ENCODE results near the gene SLC8A3.

The SLC8A3 gene

DNA sequence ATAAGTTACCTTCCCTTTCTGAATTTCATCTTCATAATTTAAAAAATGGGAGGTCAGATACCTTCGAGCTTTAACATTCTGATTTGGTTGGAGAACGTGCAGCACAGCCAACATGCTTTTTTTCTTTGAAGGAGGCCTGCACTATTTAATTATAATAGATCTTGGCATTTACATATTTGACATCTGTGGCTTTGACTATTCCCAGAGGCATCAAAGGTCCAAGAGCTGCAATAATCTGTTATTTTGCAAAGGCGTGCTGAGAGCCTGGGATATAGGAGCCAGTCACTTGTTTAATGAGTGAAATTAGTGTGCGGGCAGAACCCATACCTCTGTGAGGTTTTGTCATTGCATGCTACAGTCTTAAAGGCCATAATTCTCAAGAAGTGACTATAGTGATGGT lies 26.4 kb downstream of the SLC8A3 start:
- H3K4me3 ChIP-seq (ENCODE audit: control insufficient read depth, low read depth, low read length): no peak overlapping the region

DNA sequence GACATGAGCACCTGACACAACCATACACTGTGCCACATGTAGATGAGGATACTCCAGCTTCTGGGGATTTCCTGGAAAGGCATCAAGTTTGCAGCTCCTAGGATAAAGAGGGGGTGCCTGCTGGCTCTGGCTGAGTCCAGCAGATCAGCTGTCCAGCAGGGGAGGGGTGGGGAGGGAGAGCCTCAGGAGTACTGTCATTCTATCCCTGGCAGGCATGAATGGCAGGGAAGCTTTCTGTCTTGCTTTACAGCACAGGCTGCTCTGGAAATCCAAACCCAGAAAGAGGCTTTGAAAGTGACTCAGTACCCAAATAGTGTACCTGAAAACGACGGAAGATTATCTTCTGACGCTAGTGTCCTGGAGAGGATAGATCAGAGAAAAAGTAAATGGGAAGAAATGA lies 32.2 kb downstream of the SLC8A3 start:
- TF ChIP-seq, protein P1, sequence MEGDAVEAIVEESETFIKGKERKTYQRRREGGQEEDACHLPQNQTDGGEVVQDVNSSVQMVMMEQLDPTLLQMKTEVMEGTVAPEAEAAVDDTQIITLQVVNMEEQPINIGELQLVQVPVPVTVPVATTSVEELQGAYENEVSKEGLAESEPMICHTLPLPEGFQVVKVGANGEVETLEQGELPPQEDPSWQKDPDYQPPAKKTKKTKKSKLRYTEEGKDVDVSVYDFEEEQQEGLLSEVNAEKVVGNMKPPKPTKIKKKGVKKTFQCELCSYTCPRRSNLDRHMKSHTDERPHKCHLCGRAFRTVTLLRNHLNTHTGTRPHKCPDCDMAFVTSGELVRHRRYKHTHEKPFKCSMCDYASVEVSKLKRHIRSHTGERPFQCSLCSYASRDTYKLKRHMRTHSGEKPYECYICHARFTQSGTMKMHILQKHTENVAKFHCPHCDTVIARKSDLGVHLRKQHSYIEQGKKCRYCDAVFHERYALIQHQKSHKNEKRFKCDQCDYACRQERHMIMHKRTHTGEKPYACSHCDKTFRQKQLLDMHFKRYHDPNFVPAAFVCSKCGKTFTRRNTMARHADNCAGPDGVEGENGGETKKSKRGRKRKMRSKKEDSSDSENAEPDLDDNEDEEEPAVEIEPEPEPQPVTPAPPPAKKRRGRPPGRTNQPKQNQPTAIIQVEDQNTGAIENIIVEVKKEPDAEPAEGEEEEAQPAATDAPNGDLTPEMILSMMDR (IDR thresholded peaks at IDR 0.05; ENCODE audit: control insufficient read depth, insufficient read depth, low read depth, low read length, missing control alignments): no peak
- no peak for DNase-seq (ENCODE audit: low read depth)
- H3K4me3 ChIP-seq (ENCODE audit: control insufficient read depth, low read depth, low read length): no peak overlapping the region

More for the DNA sequence above, 26.4 kb downstream of the SLC8A3 start:
- TF ChIP-seq, protein P1 (IDR thresholded peaks at IDR 0.05; ENCODE audit: control insufficient read depth, insufficient read depth, low read depth, low read length, missing control alignments): no peak
- no peak for DNase-seq (ENCODE audit: low read depth)

DNA sequence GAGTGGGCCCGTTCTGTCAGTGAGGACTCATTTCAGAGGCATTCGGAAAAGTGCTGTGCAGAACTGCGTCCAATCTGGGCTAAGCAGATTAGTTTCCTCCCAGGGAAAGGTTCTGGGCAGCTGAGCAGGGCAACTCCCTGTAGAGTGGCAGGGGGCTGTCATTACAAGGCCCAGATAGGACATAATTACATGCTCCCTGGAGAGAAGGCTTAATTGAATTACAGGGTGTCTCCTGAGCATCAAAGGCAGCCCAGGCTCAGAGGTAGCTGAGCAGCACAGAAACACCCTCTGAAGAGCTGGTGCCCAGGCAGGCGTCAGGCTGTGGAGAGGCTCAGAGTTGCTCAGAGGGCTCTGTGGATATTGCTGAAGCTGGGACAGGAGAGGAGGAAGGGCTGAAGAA lies 36.0 kb downstream of the SLC8A3 start:
- no peak overlapping the region for H3K4me3 ChIP-seq (ENCODE audit: control insufficient read depth, low read depth, low read length)
- TF ChIP-seq, protein P1 (IDR thresholded peaks at IDR 0.05; ENCODE audit: control insufficient read depth, insufficient read depth, low read depth, low read length, missing control alignments): no peak
- no peak for DNase-seq (ENCODE audit: low read depth)

DNA sequence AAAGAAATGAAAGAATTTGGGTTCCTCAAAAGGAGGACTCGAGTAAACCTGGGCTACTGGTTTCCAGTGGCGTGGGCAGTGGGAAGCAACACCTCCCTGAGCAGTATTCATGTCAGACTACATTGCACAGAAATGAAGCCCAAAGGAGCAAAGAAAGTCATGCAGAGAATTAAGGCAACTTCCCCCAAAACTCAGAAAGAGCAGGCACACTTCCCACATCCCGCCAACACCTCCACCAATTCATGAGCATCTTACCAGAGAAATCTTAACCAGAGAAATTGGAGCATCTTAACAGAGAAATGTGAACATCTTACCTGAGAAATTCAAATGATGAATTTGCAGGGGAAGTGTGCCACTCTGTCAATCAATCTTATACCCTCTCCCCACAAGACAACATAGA lies 36.7 kb downstream of the SLC8A3 start:
- no peak for DNase-seq (ENCODE audit: low read depth)
- H3K4me3 ChIP-seq (ENCODE audit: control insufficient read depth, low read depth, low read length): no peak overlapping the region
- TF ChIP-seq, protein P1 (IDR thresholded peaks at IDR 0.05; ENCODE audit: control insufficient read depth, insufficient read depth, low read depth, low read length, missing control alignments): no peak

DNA sequence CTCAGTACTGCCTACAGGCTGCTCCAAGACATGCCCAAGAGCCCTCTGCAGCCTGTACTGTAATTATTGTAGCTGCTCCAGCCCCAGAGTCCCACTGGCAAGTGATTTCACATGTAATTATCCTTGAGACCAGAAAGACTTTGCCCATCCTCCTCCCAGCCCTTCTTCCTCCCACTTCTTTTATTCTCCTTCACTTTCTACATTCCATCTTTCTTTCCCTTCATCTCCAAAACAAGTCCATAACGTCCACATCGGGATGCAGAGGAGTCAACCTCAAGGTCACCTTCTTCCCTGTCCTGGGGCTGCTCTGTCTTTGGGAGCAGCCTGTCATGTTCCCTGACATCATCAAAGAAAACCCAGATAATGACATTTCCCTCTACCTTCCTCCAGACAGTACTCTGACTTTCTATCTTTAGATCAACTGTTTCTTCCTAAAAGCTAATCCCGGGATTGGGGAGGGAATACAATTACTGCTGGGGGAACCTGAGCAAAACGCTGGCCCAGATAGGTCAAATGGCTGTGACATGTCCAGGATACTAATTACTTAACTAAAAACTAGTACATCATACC lies 39.1 kb downstream of the SLC8A3 start:
- TF ChIP-seq, protein P1 (IDR thresholded peaks at IDR 0.05; ENCODE audit: control insufficient read depth, insufficient read depth, low read depth, low read length, missing control alignments): no peak
- no peak for DNase-seq (ENCODE audit: low read depth)
- H3K4me3 ChIP-seq (ENCODE audit: control insufficient read depth, low read depth, low read length): no peak overlapping the region

DNA sequence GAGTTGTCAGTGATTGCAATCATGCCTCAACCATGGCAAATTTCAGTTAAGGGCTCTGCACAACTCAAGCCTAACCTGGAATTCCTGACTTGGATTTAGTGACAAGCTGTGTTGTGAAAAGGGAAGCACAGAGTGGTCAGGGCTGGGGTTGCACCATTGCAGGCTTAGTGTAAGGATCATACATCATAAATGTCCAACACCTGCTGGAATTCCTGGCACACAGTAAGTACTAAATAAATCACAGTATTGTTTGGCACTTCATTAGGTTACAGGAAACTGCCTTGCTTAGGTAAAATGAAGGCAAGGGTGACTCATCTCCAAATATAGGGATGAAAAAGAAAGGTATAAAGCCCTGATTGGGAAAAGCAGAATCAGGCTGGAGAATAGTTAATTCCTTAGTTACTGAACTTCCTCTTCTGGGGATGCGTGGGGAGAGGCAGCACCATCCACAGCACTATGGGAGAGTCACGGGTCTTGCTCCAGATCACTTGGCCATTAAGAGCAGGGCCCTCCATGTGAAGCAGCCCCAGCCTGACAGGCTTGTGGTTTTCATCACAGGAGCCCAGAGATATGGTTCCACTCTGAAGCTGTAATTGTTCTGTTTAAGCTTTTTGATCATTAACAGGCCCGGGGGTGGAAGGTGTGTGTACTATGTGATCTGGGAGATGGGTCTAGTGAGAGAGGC lies 39.7 kb downstream of the SLC8A3 start:
- H3K4me3 ChIP-seq (ENCODE audit: control insufficient read depth, low read depth, low read length): no peak overlapping the region
- TF ChIP-seq, protein P1 (IDR thresholded peaks at IDR 0.05; ENCODE audit: control insufficient read depth, insufficient read depth, low read depth, low read length, missing control alignments): no peak
- no peak for DNase-seq (ENCODE audit: low read depth)
